ENCODE data around the gene ADCY7.

DNA sequence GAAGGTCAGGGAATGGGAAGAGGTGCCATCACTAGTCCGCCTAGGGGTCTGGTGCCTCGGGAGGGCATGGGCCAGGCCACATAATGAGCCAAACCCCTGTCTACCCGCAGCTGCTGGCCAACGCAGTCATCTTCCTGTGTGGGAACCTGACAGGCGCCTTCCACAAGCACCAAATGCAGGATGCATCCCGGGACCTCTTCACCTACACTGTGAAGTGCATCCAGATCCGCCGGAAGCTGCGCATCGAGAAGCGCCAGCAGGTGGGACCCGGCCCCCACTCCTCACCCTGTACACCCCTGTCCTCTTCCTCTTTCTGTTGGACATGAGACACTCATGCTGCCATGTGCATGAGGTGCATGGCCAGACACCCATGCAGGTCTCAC, 26.2 kb downstream of the ADCY7 start:
- no peak for TF ChIP-seq SRSF7 (optimal IDR thresholded peaks at IDR 0.05; ENCODE audit: low read depth, low read length)
- TF ChIP-seq ZKSCAN8 (CRISPR knock-in tag; IDR thresholded peaks at IDR 0.05), result no peak
- TF ChIP-seq IRF2 (CRISPR knock-in tag; IDR thresholded peaks at IDR 0.05), result no peak
- no peak for TF ChIP-seq TCF3 (CRISPR knock-in tag; IDR thresholded peaks at IDR 0.05)
- TF ChIP-seq, protein P1, sequence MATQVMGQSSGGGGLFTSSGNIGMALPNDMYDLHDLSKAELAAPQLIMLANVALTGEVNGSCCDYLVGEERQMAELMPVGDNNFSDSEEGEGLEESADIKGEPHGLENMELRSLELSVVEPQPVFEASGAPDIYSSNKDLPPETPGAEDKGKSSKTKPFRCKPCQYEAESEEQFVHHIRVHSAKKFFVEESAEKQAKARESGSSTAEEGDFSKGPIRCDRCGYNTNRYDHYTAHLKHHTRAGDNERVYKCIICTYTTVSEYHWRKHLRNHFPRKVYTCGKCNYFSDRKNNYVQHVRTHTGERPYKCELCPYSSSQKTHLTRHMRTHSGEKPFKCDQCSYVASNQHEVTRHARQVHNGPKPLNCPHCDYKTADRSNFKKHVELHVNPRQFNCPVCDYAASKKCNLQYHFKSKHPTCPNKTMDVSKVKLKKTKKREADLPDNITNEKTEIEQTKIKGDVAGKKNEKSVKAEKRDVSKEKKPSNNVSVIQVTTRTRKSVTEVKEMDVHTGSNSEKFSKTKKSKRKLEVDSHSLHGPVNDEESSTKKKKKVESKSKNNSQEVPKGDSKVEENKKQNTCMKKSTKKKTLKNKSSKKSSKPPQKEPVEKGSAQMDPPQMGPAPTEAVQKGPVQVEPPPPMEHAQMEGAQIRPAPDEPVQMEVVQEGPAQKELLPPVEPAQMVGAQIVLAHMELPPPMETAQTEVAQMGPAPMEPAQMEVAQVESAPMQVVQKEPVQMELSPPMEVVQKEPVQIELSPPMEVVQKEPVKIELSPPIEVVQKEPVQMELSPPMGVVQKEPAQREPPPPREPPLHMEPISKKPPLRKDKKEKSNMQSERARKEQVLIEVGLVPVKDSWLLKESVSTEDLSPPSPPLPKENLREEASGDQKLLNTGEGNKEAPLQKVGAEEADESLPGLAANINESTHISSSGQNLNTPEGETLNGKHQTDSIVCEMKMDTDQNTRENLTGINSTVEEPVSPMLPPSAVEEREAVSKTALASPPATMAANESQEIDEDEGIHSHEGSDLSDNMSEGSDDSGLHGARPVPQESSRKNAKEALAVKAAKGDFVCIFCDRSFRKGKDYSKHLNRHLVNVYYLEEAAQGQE (IDR thresholded peaks at IDR 0.05; ENCODE audit: borderline replicate concordance), result no peak
- TF ChIP-seq, protein P1 (CRISPR knock-in tag; IDR thresholded peaks at IDR 0.05; ENCODE audit: low read depth), result no peak
- TF ChIP-seq, protein P2, sequence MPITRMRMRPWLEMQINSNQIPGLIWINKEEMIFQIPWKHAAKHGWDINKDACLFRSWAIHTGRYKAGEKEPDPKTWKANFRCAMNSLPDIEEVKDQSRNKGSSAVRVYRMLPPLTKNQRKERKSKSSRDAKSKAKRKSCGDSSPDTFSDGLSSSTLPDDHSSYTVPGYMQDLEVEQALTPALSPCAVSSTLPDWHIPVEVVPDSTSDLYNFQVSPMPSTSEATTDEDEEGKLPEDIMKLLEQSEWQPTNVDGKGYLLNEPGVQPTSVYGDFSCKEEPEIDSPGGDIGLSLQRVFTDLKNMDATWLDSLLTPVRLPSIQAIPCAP (CRISPR knock-in tag; IDR thresholded peaks at IDR 0.05; ENCODE audit: borderline replicate concordance), result no peak
